K562 (cell line): ENCODE data around the gene NCOA1. TPM values are rescaled to one million over a fixed set of nuclear protein-coding genes. Genes with fewer than 3 reads are reported as not detected.
A peak's percentile ranks its signal among the peaks of the same experiment; 100 is the strongest.

Source experiments
- ATAC-seq: fragments of 200-7000 bp; cut with Tn5 transposase; 3 replicates; pipeline ENCODE4 v1.9.1; 2020; ENCODE audit warnings: moderate library complexity
- BruUV-seq: library from RNA; stranded (reverse); fragments of 400-500 nt; replicated peaks from 2 replicates; lab custom pipeline; 2021; lab: Mats Ljungman, UMichigan
- CTCF ChIA-PET: fragments of 300-600 bp; formaldehyde crosslinking; extraction: SDS; loops from one replicate; lab custom pipeline; 2021; ENCODE audit warnings: low intra/inter-chr PET ratio; lab: Yijun Ruan, JAX
- POLR2A ChIA-PET: fragments of 300-600, 350-650 bp; sonication (Branson Sonifier 250); formaldehyde crosslinking; extraction: SDS; loops from one replicate; lab custom pipeline; 2021; ENCODE audit warnings: antibody characterized with exemption, inconsistent platforms; lab: Yijun Ruan, JAX
- DNase-seq, 4 experiments: peaks; one replicate each; pipeline versions ENCODE4 v3.0.0 to v3.0.0-alpha.2; 2011 to 2018; ENCODE audit warnings: low spot score in 3 of 4, mixed read lengths in 3 of 4; ENCODE audit errors: extremely low read depth in 1 of 4
- FAIRE-seq: peaks from 2 replicates; lab custom pipeline; 2011; peaks lifted over from hg19 to GRCh38; lab: Jason Lieb, UNC
- H2AFZ ChIP-seq: 2 replicates; pipeline ENCODE4 v1.6.0; 2011; ENCODE audit warnings: low read depth, low read length, control low read depth, inconsistent platforms
- H3K27ac ChIP-seq: fragments of 200-600 bp; 3 replicates; pipeline ENCODE4 v1.8.0; 2011; ENCODE audit warnings: low read depth, mild to moderate bottlenecking, control low read depth, inconsistent platforms, low read length, moderate library complexity, mixed read lengths; ENCODE audit errors: extremely low read depth
- H3K27me3 ChIP-seq, 2 experiments: fragments of 300-600 bp in 1 of 2; 2 replicates in 1 of 2; 3 replicates in 1 of 2; pipeline versions ENCODE4 v1.6.0 to v1.8.0; 2011; ENCODE audit warnings: inconsistent platforms in 2 of 2, low read length in 2 of 2, mild to moderate bottlenecking in 1 of 2, mixed read lengths in 1 of 2, moderate library complexity in 1 of 2; ENCODE audit not compliant: control insufficient read depth in 2 of 2, insufficient read depth in 2 of 2
- H3K36me3 ChIP-seq: fragments of 300-600 bp; 3 replicates; pipeline ENCODE4 v1.8.0; 2011; ENCODE audit warnings: mild to moderate bottlenecking, low read length, inconsistent platforms; ENCODE audit not compliant: control insufficient read depth, insufficient read depth
- H3K4me1 ChIP-seq, 2 experiments: fragments of 200-600 bp in 1 of 2; replicated peaks in 1 of 2; 2 replicates in 1 of 2; 3 replicates in 1 of 2; pipeline versions ENCODE4 v1.5.1 to v1.8.0; 2011; ENCODE audit warnings: inconsistent platforms in 2 of 2, low read length in 2 of 2, mild to moderate bottlenecking in 1 of 2, mixed read lengths in 1 of 2, moderate library complexity in 1 of 2; ENCODE audit not compliant: control insufficient read depth in 2 of 2, insufficient read depth in 2 of 2
- H3K4me2 ChIP-seq: 2 replicates; pipeline ENCODE4 v1.6.1; 2011; ENCODE audit warnings: low read length, control low read depth, inconsistent platforms, mixed read lengths; ENCODE audit not compliant: insufficient read depth
- H3K4me3 ChIP-seq: fragments of 200-600 bp; sonication (generic), shearing (Covaris generic); 2 replicates; pipeline ENCODE4 v1.5.1; 2016; ENCODE audit warnings: control low read depth, inconsistent platforms
- H3K79me2 ChIP-seq: fragments of 200-600 bp; 3 replicates; pipeline ENCODE4 v1.8.0; 2011; ENCODE audit warnings: low read length, inconsistent platforms; ENCODE audit not compliant: control insufficient read depth, insufficient read depth
- H3K9ac ChIP-seq, 2 experiments: 2 replicates each; pipeline versions ENCODE4 v1.6.0 to v1.6.1; 2011; ENCODE audit warnings: low read depth in 2 of 2, low read length in 2 of 2, control low read depth in 1 of 2, inconsistent platforms in 1 of 2, mild to moderate bottlenecking in 1 of 2, mixed read lengths in 1 of 2; ENCODE audit not compliant: insufficient read depth in 1 of 2
- H3K9me1 ChIP-seq: one replicate; pipeline ENCODE4 v1.6.0; 2011; ENCODE audit warnings: inconsistent platforms, mild to moderate bottlenecking, low read length, moderate library complexity; ENCODE audit not compliant: control insufficient read depth, insufficient read depth
- H3K9me3 ChIP-seq: replicated peaks from 2 replicates; pipeline ENCODE4 v1.5.1; 2011; ENCODE audit warnings: low read depth, low read length, inconsistent platforms; ENCODE audit not compliant: control insufficient read depth, insufficient read depth
- H4K20me1 ChIP-seq: replicated peaks from 2 replicates; pipeline ENCODE4 v1.6.1; 2011; ENCODE audit warnings: low read length, inconsistent platforms, mixed read lengths; ENCODE audit not compliant: control insufficient read depth, insufficient read depth
- MITF ChIP-seq: IDR thresholded peaks from 2 replicates; pipeline ENCODE4 v1.6.1; 2014; ENCODE audit warnings: antibody characterized with exemption
- POLR2B ChIP-seq: fragments of 450-650 bp; IDR thresholded peaks from 2 replicates; pipeline ENCODE4 v1.6.1; 2018; ENCODE audit warnings: low read depth; ENCODE audit not compliant: partially characterized antibody
- RBM25 ChIP-seq: fragments of 200-400 bp; formaldehyde crosslinking; IDR thresholded peaks from 2 replicates; pipeline ENCODE4 v1.6.1; 2018; ENCODE audit warnings: low read length, low read depth, moderate library complexity; ENCODE audit not compliant: severe bottlenecking
- ZNF24 ChIP-seq: fragments of 450-650 bp; IDR thresholded peaks from 2 replicates; pipeline ENCODE4 v1.6.1; 2016
- ZNF445 ChIP-seq: fragments of 250-450 bp; sonication (Bioruptor Pico); IDR thresholded peaks from 2 replicates; pipeline ENCODE4 v1.4.0; 2020; ENCODE audit warnings: low read depth, mild to moderate bottlenecking, moderate library complexity
- WGBS: fragments of 100-300 bp; shearing (Covaris generic); methylation state at CpG from one replicate; pipeline ENCODE4 v1.1.6; 2016; ENCODE audit warnings: low coverage, mixed read lengths; ENCODE audit not compliant: insufficient coverage; ENCODE audit errors: missing lambda C conversion rate; 5-methylcytosine and 5-hydroxymethylcytosine counted together
- in situ Hi-C: fragments of 300-500 bp; cut with MboI; formaldehyde crosslinking; loops from 4 replicates; pipeline ENCODE4 v1.15.0; 2018; ENCODE audit warnings: inconsistent platforms, mixed read lengths
- intact Hi-C: fragments of 100-400 bp; cut with micrococcal nuclease; formaldehyde crosslinking; loops from 2 replicates; pipeline ENCODE4 v1.14.2; 2022
- polyA plus RNA-seq, 8 experiments: library from polyadenylated mRNA; depleted of rRNA in 4 of 8; stranded (reverse) in 5 of 8; unstranded in 3 of 8; fragments of >200 nt; fragmentation: Nextera tagmentation in 2 of 8; fragmentation: Illumina TruSeq in 1 of 8; extraction: Ambion mirVana in 2 of 8; extraction: Trizol in 1 of 8; gene quantifications; 2 replicates each; pipeline versions ENCODE4 v1.2.1 to v1.2.3, GENCODE V29; 2011 to 2014; ENCODE audit warnings: inconsistent platforms in 1 of 8, missing spikeins in 1 of 8
- total RNA-seq, 7 experiments: library from RNA; depleted of rRNA in 6 of 7; stranded (reverse); fragments of >200 nt in 6 of 7; fragmentation: Illumina TruSeq in 2 of 7; extraction: Trizol in 2 of 7; gene quantifications; 2 replicates each; pipeline versions ENCODE4 v1.2.1 to v1.2.3, GENCODE V29; 2011 to 2021; ENCODE audit warnings: low replicate concordance in 1 of 7

Gene NCOA1
- total and polyA plus RNA-seq, 9 of the 15 experiments (the other 6 are each of a cell fraction or from before 2014, with no cell fraction given), result 4.9 to 25.7 (median 17.0) TPM

GRCh38 chr2:24691806-24692205 lies 200.8 kb downstream of the NCOA1 start (continued):
- TF ChIP-seq MITF, result no peak
- TF ChIP-seq ZNF445 (CRISPR knock-in tag), result no peak
- no peak for TF ChIP-seq RBM25

- ChIA-PET CTCF (no interaction called here), POLR2A (interaction anchor here (1.0 kb wide), 1 partner anchor 12 kb away, joined by 3 read pairs; no protein-coding TSS in a partner anchor)
- Histone ChIP-seq H3K27me3 (no peaks in the 10 kb centered on the region), H3K79me2 (no peaks in the 10 kb centered on the region), H3K4me3 (no peak overlapping the region), H3K9ac (no peak overlapping the region), H2AFZ (no peak overlapping the region), H3K36me3 (peaks cover 7% of the 10 kb centered on the region), H3K4me2 (no peak overlapping the region), H3K27ac (no peak overlapping the region), H4K20me1 (no peaks in the 10 kb centered on the region), H3K9me3 (no peaks in the 10 kb centered on the region), H3K4me1 (no peaks in the 10 kb centered on the region), H3K9me1 (no peaks in the 10 kb centered on the region)
- WGBS, result 78% methylated on average over 4 of the region's 4 CpGs
- in situ Hi-C loops, result no loop called here
- DNase-seq (no peak), ATAC-seq (no peak), FAIRE-seq (no peak)
- TF ChIP-seq ZNF24, result peak; percentile 82
- no peak for TF ChIP-seq POLR2B
- intact Hi-C loops, result no loop called here
- no TSS peak for BruUV-seq
These were observed 206.7 kb downstream of the NCOA1 start for GRCh38 chr2:24697792-24698191.
